Liver (tissue), 9 donors: ENCODE measurements around the gene PDE6B. TPM values are rescaled to one million over a fixed set of nuclear protein-coding genes. Genes with fewer than 3 reads are reported as not detected.

Source experiments
- DNase-seq: peaks from one replicate; pipeline ENCODE4 v3.0.0-alpha.2; 2017; ENCODE audit warnings: low spot score
- H3K27ac ChIP-seq, 2 donors: one replicate each; pipeline ENCODE4 v1.7.0; 2013; ENCODE audit warnings: inconsistent platforms in 2 of 2, low read length in 2 of 2, control low read depth in 1 of 2, low read depth in 1 of 2, mild to moderate bottlenecking in 1 of 2
- H3K27me3 ChIP-seq, 4 donors: one replicate each; pipeline versions ENCODE4 v1.6.1 to v1.7.0; 2013; ENCODE audit warnings: low read length in 3 of 4, inconsistent platforms in 1 of 4, mild to moderate bottlenecking in 1 of 4, moderate library complexity in 1 of 4; ENCODE audit not compliant: control insufficient read depth in 4 of 4, insufficient read depth in 4 of 4
- H3K36me3 ChIP-seq, 4 donors: one replicate each; pipeline versions ENCODE4 v1.6.1 to v1.7.0; 2013; ENCODE audit warnings: low read length in 3 of 4, mild to moderate bottlenecking in 3 of 4, low read depth in 1 of 4, moderate library complexity in 1 of 4; ENCODE audit not compliant: control insufficient read depth in 4 of 4, insufficient read depth in 3 of 4
- H3K4me1 ChIP-seq, 4 donors: one replicate each; pipeline versions ENCODE4 v1.6.1 to v1.7.0; 2013; ENCODE audit warnings: low read length in 3 of 4, mild to moderate bottlenecking in 3 of 4, moderate library complexity in 1 of 4; ENCODE audit not compliant: control insufficient read depth in 4 of 4, insufficient read depth in 4 of 4
- H3K4me3 ChIP-seq, 3 donors: one replicate each; pipeline versions ENCODE4 v1.6.1 to v1.7.0; 2013; ENCODE audit warnings: low read length in 3 of 3, control low read depth in 1 of 3, low read depth in 1 of 3, mild to moderate bottlenecking in 1 of 3
- H3K9ac ChIP-seq, 2 donors: one replicate each; pipeline ENCODE4 v1.7.0; 2013; ENCODE audit warnings: low read length in 2 of 2, mild to moderate bottlenecking in 2 of 2, moderate library complexity in 2 of 2, control low read depth in 1 of 2, low read depth in 1 of 2
- H3K9me3 ChIP-seq, 4 donors: one replicate each; pipeline versions ENCODE4 v1.6.1 to v1.7.0; 2013; ENCODE audit warnings: low read length in 3 of 4; ENCODE audit not compliant: control insufficient read depth in 4 of 4
- EGR1 ChIP-seq, 2 donors: IDR thresholded peaks; 2 replicates each; pipeline ENCODE4 v1.6.1; 2016 to 2018; ENCODE audit warnings: antibody characterized with exemption in 2 of 2, low read depth in 2 of 2
- FOXA1 ChIP-seq: IDR thresholded peaks from 2 replicates; pipeline ENCODE4 v1.6.1; 2016; ENCODE audit warnings: antibody characterized with exemption
- FOXA2 ChIP-seq: IDR thresholded peaks from 2 replicates; pipeline ENCODE4 v1.6.1; 2016; ENCODE audit warnings: antibody characterized with exemption
- GABPA ChIP-seq, 2 donors: IDR thresholded peaks in 1 of 2; conservative IDR thresholded peaks in 1 of 2; 2 replicates each; pipeline ENCODE4 v1.6.1; 2016; ENCODE audit warnings: antibody characterized with exemption in 2 of 2, mild to moderate bottlenecking in 1 of 2, moderate library complexity in 1 of 2
- HNF4A ChIP-seq, 2 donors: conservative IDR thresholded peaks; 2 replicates each; pipeline ENCODE4 v1.6.1; 2016; ENCODE audit warnings: antibody characterized with exemption in 2 of 2, mild to moderate bottlenecking in 2 of 2
- HNF4G ChIP-seq: IDR thresholded peaks from 2 replicates; pipeline ENCODE4 v1.6.1; 2016; ENCODE audit warnings: antibody characterized with exemption
- JUND ChIP-seq, 2 donors: IDR thresholded peaks; 2 replicates each; pipeline ENCODE4 v1.6.1; 2016; ENCODE audit warnings: antibody characterized with exemption in 2 of 2
- NR2F2 ChIP-seq: IDR thresholded peaks from 2 replicates; pipeline ENCODE4 v1.6.1; 2016; ENCODE audit warnings: antibody characterized with exemption
- RAD21 ChIP-seq, 2 donors: IDR thresholded peaks; 2 replicates each; pipeline ENCODE4 v1.6.1; 2016; ENCODE audit warnings: antibody characterized with exemption in 2 of 2, mild to moderate bottlenecking in 2 of 2
- SP1 ChIP-seq: IDR thresholded peaks from 2 replicates; pipeline ENCODE4 v1.6.1; 2018; ENCODE audit warnings: antibody characterized with exemption, mild to moderate bottlenecking
- TAF1 ChIP-seq: conservative IDR thresholded peaks from 2 replicates; pipeline ENCODE4 v1.6.1; 2016; ENCODE audit warnings: antibody characterized with exemption, mild to moderate bottlenecking
- YY1 ChIP-seq: IDR thresholded peaks from 2 replicates; pipeline ENCODE4 v1.6.1; 2016; ENCODE audit warnings: antibody characterized with exemption, mild to moderate bottlenecking
- WGBS: extraction: QIAGEN DNeasy Blood & Tissue Kit; methylation state at CpG from one replicate; pipeline ENCODE4 v1.1.7; 2013; 5-methylcytosine and 5-hydroxymethylcytosine counted together
- polyA plus RNA-seq, 2 donors: library from polyadenylated mRNA; stranded (reverse) in 1 of 2; unstranded in 1 of 2; fragments of 200-250 nt in 1 of 2; fragments of >200 nt in 1 of 2; fragmentation: Nextera tagmentation in 1 of 2; extraction: Ambion mirVana in 1 of 2; gene quantifications; one replicate each; pipeline versions ENCODE4 v1.2.1 to v1.2.3, GENCODE V29; 2013 to 2015
- total RNA-seq, 2 donors: library from RNA; depleted of rRNA; stranded (reverse); fragments of >200 nt; gene quantifications; one replicate each; pipeline ENCODE4 v1.2.3, GENCODE V29; 2014
- TF ChIP-seq, protein P1 (sequence below): IDR thresholded peaks from 2 replicates; pipeline ENCODE4 v1.6.1; 2016; ENCODE audit warnings: antibody characterized with exemption
- TF ChIP-seq, protein P2 (sequence below): IDR thresholded peaks from 2 replicates; pipeline ENCODE4 v1.6.1; 2016; ENCODE audit warnings: antibody characterized with exemption
- TF ChIP-seq, protein P3 (sequence below): IDR thresholded peaks from 2 replicates; pipeline ENCODE4 v1.6.1; 2016; ENCODE audit warnings: antibody characterized with exemption
- TF ChIP-seq, protein P4 (sequence below): IDR thresholded peaks from 2 replicates; pipeline ENCODE4 v1.6.1; 2016; ENCODE audit warnings: antibody characterized with exemption, mild to moderate bottlenecking
- TF ChIP-seq, protein P5 (sequence below): fragments of 150-350 bp; IDR thresholded peaks from 2 replicates; pipeline ENCODE4 v1.5.1; 2017; ENCODE audit warnings: improper control_type of control experiment, low read depth, low read length; ENCODE audit not compliant: missing input control
- donor health status: healthy.
- donor health status: healthy.
- donor health status: healthy.
- donor health status: healthy.
- donor health status: healthy.

The PDE6B gene
- total and polyA plus RNA-seq, 4 donors = 0.28 to 7.3 (median 0.49) TPM

DNA sequence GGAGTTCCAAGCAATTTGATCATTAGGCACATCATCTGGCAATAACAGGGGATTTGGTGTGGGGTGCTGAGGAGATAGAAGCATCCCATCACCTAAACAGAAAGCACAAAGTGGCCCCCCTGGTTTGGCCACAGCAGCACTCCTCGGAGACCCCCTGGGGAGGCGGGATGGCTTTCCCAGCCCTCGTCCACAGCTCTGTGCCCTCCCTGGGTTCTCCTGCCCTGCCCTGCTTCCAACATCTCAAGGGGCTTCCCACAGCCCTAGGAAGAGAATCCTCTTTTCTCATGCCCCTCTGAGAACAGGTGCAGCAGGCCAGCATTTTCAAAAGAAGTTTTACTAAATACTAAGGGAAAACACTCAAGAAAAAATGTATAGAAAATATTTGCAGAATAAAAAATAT lies 35.9 kb downstream of the PDE6B start:
- Histone ChIP-seq H3K4me1 (no peaks in the 10 kb centered on the region), H3K9ac (no peak overlapping the region), H3K9me3 (no peaks in the 10 kb centered on the region), H3K36me3 (no peaks in the 10 kb centered on the region), H3K4me3 (no peak overlapping the region), H3K27me3 (no peaks in the 10 kb centered on the region), H3K27ac (no peak overlapping the region)
- DNase-seq = no peak
- TF ChIP-seq EGR1 (IDR thresholded peaks at IDR 0.05; ENCODE audit: low read depth in 2 of 2) = no peak
- no peak for TF ChIP-seq YY1
- TF ChIP-seq, protein P1, sequence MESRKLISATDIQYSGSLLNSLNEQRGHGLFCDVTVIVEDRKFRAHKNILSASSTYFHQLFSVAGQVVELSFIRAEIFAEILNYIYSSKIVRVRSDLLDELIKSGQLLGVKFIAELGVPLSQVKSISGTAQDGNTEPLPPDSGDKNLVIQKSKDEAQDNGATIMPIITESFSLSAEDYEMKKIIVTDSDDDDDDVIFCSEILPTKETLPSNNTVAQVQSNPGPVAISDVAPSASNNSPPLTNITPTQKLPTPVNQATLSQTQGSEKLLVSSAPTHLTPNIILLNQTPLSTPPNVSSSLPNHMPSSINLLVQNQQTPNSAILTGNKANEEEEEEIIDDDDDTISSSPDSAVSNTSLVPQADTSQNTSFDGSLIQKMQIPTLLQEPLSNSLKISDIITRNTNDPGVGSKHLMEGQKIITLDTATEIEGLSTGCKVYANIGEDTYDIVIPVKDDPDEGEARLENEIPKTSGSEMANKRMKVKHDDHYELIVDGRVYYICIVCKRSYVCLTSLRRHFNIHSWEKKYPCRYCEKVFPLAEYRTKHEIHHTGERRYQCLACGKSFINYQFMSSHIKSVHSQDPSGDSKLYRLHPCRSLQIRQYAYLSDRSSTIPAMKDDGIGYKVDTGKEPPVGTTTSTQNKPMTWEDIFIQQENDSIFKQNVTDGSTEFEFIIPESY = no peak
- TF ChIP-seq, protein P2, sequence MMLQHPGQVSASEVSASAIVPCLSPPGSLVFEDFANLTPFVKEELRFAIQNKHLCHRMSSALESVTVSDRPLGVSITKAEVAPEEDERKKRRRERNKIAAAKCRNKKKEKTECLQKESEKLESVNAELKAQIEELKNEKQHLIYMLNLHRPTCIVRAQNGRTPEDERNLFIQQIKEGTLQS = no peak
- TF ChIP-seq FOXA2 = no peak
- TF ChIP-seq GABPA (IDR thresholded peaks at IDR 0.05 in 1 of 2, conservative IDR thresholded peaks at IDR 0.05 in 1 of 2) = no peak
- TF ChIP-seq NR2F2 = no peak
- TF ChIP-seq HNF4A (conservative IDR thresholded peaks at IDR 0.05) = no peak
- TF ChIP-seq, protein P3, sequence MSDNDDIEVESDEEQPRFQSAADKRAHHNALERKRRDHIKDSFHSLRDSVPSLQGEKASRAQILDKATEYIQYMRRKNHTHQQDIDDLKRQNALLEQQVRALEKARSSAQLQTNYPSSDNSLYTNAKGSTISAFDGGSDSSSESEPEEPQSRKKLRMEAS = no peak
- TF ChIP-seq HNF4G = no peak
- TF ChIP-seq JUND (IDR thresholded peaks at IDR 0.05) = no peak
- no peak for TF ChIP-seq SP1
- TF ChIP-seq RAD21 (IDR thresholded peaks at IDR 0.05) = no peak
- TF ChIP-seq, protein P4, sequence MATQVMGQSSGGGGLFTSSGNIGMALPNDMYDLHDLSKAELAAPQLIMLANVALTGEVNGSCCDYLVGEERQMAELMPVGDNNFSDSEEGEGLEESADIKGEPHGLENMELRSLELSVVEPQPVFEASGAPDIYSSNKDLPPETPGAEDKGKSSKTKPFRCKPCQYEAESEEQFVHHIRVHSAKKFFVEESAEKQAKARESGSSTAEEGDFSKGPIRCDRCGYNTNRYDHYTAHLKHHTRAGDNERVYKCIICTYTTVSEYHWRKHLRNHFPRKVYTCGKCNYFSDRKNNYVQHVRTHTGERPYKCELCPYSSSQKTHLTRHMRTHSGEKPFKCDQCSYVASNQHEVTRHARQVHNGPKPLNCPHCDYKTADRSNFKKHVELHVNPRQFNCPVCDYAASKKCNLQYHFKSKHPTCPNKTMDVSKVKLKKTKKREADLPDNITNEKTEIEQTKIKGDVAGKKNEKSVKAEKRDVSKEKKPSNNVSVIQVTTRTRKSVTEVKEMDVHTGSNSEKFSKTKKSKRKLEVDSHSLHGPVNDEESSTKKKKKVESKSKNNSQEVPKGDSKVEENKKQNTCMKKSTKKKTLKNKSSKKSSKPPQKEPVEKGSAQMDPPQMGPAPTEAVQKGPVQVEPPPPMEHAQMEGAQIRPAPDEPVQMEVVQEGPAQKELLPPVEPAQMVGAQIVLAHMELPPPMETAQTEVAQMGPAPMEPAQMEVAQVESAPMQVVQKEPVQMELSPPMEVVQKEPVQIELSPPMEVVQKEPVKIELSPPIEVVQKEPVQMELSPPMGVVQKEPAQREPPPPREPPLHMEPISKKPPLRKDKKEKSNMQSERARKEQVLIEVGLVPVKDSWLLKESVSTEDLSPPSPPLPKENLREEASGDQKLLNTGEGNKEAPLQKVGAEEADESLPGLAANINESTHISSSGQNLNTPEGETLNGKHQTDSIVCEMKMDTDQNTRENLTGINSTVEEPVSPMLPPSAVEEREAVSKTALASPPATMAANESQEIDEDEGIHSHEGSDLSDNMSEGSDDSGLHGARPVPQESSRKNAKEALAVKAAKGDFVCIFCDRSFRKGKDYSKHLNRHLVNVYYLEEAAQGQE = no peak
- TF ChIP-seq TAF1 = no peak
- TF ChIP-seq, protein P5, sequence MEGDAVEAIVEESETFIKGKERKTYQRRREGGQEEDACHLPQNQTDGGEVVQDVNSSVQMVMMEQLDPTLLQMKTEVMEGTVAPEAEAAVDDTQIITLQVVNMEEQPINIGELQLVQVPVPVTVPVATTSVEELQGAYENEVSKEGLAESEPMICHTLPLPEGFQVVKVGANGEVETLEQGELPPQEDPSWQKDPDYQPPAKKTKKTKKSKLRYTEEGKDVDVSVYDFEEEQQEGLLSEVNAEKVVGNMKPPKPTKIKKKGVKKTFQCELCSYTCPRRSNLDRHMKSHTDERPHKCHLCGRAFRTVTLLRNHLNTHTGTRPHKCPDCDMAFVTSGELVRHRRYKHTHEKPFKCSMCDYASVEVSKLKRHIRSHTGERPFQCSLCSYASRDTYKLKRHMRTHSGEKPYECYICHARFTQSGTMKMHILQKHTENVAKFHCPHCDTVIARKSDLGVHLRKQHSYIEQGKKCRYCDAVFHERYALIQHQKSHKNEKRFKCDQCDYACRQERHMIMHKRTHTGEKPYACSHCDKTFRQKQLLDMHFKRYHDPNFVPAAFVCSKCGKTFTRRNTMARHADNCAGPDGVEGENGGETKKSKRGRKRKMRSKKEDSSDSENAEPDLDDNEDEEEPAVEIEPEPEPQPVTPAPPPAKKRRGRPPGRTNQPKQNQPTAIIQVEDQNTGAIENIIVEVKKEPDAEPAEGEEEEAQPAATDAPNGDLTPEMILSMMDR = no peak
- no peak for TF ChIP-seq FOXA1
- 75% methylated on average over 3 of the region's 3 CpGs for whole genome bisulfite sequencing
